Ascending aorta (tissue), 2 donors: ENCODE measurements around the gene NRP2. TPM values are rescaled to one million over a fixed set of nuclear protein-coding genes. Genes with fewer than 3 reads are reported as not detected.

Source experiments
- DNase-seq, 2 donors: peaks; one replicate each; pipeline ENCODE4 v3.0.0-alpha.2; 2019; ENCODE audit warnings: low spot score in 2 of 2
- H3K27ac ChIP-seq, 2 donors: fragments of 200-600 bp; sonication (generic); one replicate each; pipeline ENCODE4 v1.5.1; 2016 to 2017; ENCODE audit warnings: mild to moderate bottlenecking in 1 of 2
- H3K27me3 ChIP-seq: fragments of 200-600 bp; sonication (generic); one replicate; pipeline ENCODE4 v1.5.1; 2017
- H3K36me3 ChIP-seq, 2 donors: fragments of 200-600 bp; sonication (generic); one replicate each; pipeline ENCODE4 v1.5.1; 2016
- H3K4me1 ChIP-seq, 2 donors: fragments of 200-600 bp; sonication (generic); one replicate each; pipeline ENCODE4 v1.5.1; 2016 to 2017; ENCODE audit warnings: mild to moderate bottlenecking in 1 of 2
- H3K4me3 ChIP-seq, 2 donors: fragments of 200-600 bp; sonication (generic); one replicate each; pipeline ENCODE4 v1.5.1; 2016 to 2017; ENCODE audit warnings: mild to moderate bottlenecking in 1 of 2
- H3K9me3 ChIP-seq, 2 donors: fragments of 200-600 bp; sonication (generic); one replicate each; pipeline ENCODE4 v1.5.1; 2016
- intact Hi-C: fragments of 100-400 bp; cut with DNase I; formaldehyde crosslinking; loops from one replicate; pipeline ENCODE4 v1.15.1; 2023
- total RNA-seq: library from RNA; depleted of rRNA; stranded (reverse); fragments of >200 nt; gene quantifications from one replicate; pipeline ENCODE4 v1.1.0, GENCODE V29; 2016
- TF ChIP-seq, protein P1 (sequence below), 3 experiments: fragments of 200-600 bp in 2 of 3; fragments of 450-650 bp in 1 of 3; sonication (generic) in 2 of 3; IDR thresholded peaks; one replicate each; pipeline ENCODE4 v1.5.1; 2016 to 2019; ENCODE audit warnings: antibody characterized with exemption in 3 of 3, mild to moderate bottlenecking in 1 of 3, moderate library complexity in 1 of 3

The NRP2 gene
- total RNA-seq, 1 donor from 2014 or later, result 39.7 TPM

DNA sequence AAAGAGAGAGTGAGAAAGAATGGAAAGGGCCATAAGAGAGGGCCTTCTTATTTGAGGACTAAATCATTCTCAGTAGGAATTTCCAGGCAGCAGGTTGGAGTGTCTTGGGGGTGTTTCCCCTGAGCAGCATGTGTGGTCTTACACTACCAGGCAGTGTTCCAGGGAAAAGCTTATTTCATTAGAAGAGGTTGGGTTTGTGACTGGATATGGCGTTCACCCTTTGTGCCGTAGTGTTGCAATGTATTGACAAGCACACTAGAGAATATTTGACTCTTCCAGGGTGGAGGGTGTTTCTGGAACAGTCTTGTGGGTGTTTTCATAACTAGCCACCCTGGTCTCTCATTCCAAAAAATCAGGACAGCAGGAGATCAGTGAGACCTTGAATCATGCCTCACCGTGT lies 105.5 kb downstream of the NRP2 start:
- no peaks in the 10 kb centered on the region for H3K27me3 ChIP-seq
- H3K36me3 ChIP-seq, result no peaks in the 10 kb centered on the region
- peaks cover 0 to 4% of the 10 kb centered on the region in 2 donors for H3K4me1 ChIP-seq
- no peaks in the 10 kb centered on the region for H3K9me3 ChIP-seq
- intact Hi-C loops, result loop anchor here (10.0 kb wide), 1 partner anchor 77 kb away; no protein-coding TSS in a partner anchor
- no peak overlapping the region for H3K4me3 ChIP-seq
- TF ChIP-seq, protein P1, sequence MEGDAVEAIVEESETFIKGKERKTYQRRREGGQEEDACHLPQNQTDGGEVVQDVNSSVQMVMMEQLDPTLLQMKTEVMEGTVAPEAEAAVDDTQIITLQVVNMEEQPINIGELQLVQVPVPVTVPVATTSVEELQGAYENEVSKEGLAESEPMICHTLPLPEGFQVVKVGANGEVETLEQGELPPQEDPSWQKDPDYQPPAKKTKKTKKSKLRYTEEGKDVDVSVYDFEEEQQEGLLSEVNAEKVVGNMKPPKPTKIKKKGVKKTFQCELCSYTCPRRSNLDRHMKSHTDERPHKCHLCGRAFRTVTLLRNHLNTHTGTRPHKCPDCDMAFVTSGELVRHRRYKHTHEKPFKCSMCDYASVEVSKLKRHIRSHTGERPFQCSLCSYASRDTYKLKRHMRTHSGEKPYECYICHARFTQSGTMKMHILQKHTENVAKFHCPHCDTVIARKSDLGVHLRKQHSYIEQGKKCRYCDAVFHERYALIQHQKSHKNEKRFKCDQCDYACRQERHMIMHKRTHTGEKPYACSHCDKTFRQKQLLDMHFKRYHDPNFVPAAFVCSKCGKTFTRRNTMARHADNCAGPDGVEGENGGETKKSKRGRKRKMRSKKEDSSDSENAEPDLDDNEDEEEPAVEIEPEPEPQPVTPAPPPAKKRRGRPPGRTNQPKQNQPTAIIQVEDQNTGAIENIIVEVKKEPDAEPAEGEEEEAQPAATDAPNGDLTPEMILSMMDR (IDR thresholded peaks at IDR 0.05), result no peak
- H3K27ac ChIP-seq, result no peak overlapping the region
- no peak for DNase-seq

DNA sequence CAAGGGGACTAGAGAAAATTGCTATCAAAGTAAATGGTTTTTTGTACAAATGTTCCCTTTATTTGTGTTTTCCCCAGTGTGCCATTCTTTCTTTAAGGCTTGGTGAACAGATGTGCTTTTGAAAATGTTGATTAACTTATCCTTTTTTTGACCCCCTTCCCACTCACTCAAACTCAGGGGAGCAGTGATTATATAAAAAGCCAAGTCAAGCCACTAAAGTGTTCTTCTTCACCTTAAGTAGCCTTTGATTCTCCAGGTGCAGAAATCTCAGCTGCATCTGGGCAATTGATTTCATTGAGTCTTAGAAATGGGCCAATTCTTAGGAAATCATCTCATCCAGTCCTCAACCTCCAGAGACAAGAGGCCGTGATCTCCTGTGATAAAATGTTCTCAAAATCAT lies 107.6 kb downstream of the NRP2 start:
- H3K4me3 ChIP-seq, result no peak overlapping the region
- TF ChIP-seq, protein P1 (IDR thresholded peaks at IDR 0.05), result no peak
- H3K36me3 ChIP-seq, result peaks cover 2 to 11% of the 10 kb centered on the region in 2 donors
- H3K4me1 ChIP-seq, result peaks cover 0 to 4% of the 10 kb centered on the region in 2 donors
- intact Hi-C loops, result loop anchor here (10.0 kb wide), 1 partner anchor 75 kb away; no protein-coding TSS in a partner anchor
- H3K27ac ChIP-seq, result no peak overlapping the region
- H3K9me3 ChIP-seq, result no peaks in the 10 kb centered on the region
- DNase-seq, result no peak
- no peaks in the 10 kb centered on the region for H3K27me3 ChIP-seq

DNA sequence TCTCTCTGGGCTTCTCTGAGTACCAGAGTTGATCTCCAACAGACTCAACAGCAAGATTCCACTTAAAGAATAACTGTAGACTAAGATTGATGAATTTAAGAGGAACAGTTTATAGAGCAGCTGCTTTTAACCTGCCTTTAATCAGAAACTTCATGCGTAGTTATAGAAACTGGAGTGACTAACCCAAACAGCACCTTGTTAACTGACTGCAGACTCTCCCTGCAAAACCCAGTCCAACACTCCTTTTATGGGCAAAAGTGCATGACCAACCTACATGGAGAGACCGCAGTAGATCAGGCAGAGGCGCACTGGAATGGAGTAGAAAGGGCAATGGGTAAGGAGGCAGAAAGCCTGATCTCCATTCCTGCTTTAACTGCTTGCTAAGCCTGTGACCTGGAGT lies 110.6 kb downstream of the NRP2 start:
- H3K4me3 ChIP-seq, result no peak overlapping the region
- intact Hi-C loops, result no loop called here
- no peak overlapping the region for H3K27ac ChIP-seq
- no peaks in the 10 kb centered on the region for H3K9me3 ChIP-seq
- no peaks in the 10 kb centered on the region for H3K27me3 ChIP-seq
- no peak for DNase-seq
- peaks cover 18 to 20% of the 10 kb centered on the region in 2 donors for H3K36me3 ChIP-seq
- H3K4me1 ChIP-seq, result no peaks in the 10 kb centered on the region
- TF ChIP-seq, protein P1 (IDR thresholded peaks at IDR 0.05), result no peak

DNA sequence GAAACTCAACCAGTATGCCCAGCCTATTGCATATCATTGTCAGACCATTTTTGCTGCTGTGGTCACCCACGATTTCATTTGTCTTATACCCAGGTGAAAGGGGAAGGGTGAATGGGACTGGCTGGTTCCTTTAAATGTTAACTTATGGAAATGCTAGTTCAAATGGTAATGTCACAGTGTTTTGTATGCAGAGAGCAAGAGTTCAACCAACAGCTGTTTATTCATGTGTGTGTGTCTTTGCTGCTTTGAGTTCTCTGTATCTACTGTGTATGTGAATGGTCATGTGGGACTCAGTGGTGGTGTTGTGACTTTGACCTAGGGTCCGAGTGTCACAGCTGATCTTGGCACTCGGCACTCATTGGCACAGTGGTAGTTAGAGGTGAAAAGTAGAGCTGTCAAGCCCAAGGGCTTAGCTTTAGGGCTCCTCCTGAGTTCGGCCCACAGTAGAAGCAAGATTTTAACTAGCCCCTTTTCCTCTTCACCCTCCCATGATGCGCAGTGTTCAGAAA lies 114.6 kb downstream of the NRP2 start:
- intact Hi-C loops, result no loop called here
- no peaks in the 10 kb centered on the region for H3K27me3 ChIP-seq
- H3K27ac ChIP-seq, result no peak overlapping the region

DNA sequence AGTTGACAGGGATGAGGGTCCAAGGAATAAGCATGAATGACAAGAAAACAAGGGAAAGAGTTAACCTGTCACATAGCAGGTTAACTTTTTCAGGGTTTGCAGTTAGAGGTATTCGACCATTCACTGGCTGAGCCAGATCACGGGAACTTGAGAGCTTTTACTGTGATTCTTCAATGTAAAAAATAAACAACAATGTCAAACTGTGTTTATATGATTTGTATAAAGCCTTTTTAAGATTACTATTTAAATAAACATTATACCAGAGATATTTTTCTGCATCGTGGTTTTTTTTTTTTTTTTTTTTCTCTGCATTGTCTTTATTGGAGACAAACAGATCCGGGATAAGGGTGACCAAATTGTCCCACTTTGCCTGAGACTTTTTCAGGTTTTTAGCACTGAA lies 115.6 kb downstream of the NRP2 start:
- H3K36me3 ChIP-seq, result peaks cover 18 to 20% of the 10 kb centered on the region in 2 donors
- no peak for DNase-seq
- peaks cover 0 to 9% of the 10 kb centered on the region in 2 donors for H3K9me3 ChIP-seq
- H3K4me1 ChIP-seq, result no peaks in the 10 kb centered on the region
- intact Hi-C loops, result no loop called here
- no peaks in the 10 kb centered on the region for H3K27me3 ChIP-seq
- no peak overlapping the region for H3K27ac ChIP-seq
- H3K4me3 ChIP-seq, result no peak overlapping the region
- TF ChIP-seq, protein P1 (IDR thresholded peaks at IDR 0.05), result no peak

More for the DNA sequence above, 114.6 kb downstream of the NRP2 start:
- Histone ChIP-seq H3K36me3 (peaks cover 18 to 20% of the 10 kb centered on the region in 2 donors), H3K4me1 (no peaks in the 10 kb centered on the region), H3K4me3 (no peak overlapping the region), H3K9me3 (peaks cover 0 to 9% of the 10 kb centered on the region in 2 donors)
- TF ChIP-seq, protein P1 (IDR thresholded peaks at IDR 0.05), result no peak
- no peak for DNase-seq
